Left ventricle myocardium inferior (tissue), 1 donor: ENCODE measurements around the gene F2RL3. TPM values are rescaled to one million over a fixed set of nuclear protein-coding genes. Genes with fewer than 3 reads are reported as not detected.

Experiments used
- total RNA-seq: library from RNA; stranded (reverse); fragmentation: NEBNext Ultra II Directional; extraction: Animal tissue kit (Norgen Biotek cat#: 25700); gene quantifications from one replicate; pipeline ENCODE4 v1.2.1, GENCODE V29; 2021
- donor health status: DM: no; HTN: yes; CAD: no; lungs with severe emphysema.

The F2RL3 gene
- total RNA-seq, 1 donor from 2014 or later: 1.1 TPM

Other genes with a start within 250 kb of the F2RL3 start
- 30.8 TPM for gene SMIM7, start 228.9 kb upstream of the F2RL3 start, total RNA-seq
- 44.6 TPM for gene TMEM38A, start 227.9 kb upstream of the F2RL3 start, total RNA-seq
- gene NWD1, start 169.2 kb upstream of the F2RL3 start, total RNA-seq: not detected
- 24.4 TPM for gene SIN3B, start 59.6 kb upstream of the F2RL3 start, total RNA-seq
- gene CPAMD8, start 137.8 kb downstream of the F2RL3 start, total RNA-seq: 13.7 TPM
- 3.5 TPM for gene HAUS8, start 186.5 kb downstream of the F2RL3 start, total RNA-seq
- gene MYO9B, start 186.8 kb downstream of the F2RL3 start, total RNA-seq: 30.7 TPM